Activated CD4-positive, CD25-positive, alpha-beta regulatory T cell (primary cell): Measurements from ENCODE around the gene HOXA6.

ENCODE experiments used
- DNase-seq, 4 experiments: peaks; one replicate each; lab custom pipeline; 2025; lab: John Stamatoyannopoulos, UW

Gene HOXA6

DNA sequence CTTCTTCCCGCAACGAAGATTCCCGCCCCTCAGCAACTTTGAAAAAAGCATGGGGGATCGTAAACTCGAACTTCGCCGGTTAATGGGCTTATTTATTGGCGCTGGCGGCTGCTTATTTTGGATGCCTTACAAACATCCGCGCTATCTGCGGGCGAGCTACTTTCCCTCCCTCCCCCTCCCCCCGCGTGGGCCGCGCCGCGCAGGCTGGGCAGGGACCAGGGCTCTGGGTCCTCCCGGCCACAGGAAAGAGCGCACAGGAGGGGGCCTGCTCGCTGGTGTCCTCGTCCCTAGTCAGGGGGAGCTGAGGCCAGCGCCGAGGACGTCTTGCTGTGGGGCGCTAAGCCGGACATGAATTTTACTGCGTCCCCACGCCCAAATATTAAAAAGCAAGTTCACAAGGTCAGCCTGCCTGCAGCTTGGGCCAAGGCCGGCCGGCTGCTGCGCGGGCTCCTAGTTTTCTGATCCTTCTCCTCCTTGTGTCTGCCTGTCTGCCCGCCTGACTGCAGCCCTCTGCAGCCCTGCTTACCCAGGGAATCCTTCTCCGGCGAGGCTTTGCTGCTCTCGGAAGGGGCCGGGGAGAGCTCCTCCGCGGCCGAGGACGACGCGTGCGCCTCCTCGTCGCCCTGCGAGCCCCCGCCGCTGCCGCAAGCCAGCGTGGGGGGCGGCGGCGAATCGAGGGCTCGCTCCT lies 25.4 kb upstream of the HOXA6 start:
- no peak for DNase-seq

DNA sequence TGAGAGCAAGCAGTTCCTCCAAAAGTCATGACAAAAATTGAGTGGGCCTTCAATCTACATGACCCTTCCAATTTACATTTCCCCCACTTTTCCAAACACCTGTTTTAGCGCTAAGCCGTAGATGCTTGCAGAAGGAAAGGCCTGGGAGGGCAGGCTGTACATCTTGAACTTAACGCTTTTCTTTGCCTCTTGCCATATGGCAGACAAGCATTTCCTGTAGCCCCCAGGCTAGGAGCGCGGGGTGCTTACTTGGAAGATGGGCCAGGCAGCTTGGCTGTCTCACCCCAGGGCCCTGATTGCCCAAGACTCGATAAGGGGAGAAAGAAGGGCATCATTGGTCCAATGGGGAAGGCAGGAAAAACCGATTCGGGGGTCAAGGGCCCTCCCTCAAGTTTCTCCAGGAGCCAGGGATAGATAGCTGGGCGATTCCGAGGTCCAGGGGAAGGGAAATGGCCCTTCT lies 24.8 kb upstream of the HOXA6 start:
- no peak for DNase-seq

DNA sequence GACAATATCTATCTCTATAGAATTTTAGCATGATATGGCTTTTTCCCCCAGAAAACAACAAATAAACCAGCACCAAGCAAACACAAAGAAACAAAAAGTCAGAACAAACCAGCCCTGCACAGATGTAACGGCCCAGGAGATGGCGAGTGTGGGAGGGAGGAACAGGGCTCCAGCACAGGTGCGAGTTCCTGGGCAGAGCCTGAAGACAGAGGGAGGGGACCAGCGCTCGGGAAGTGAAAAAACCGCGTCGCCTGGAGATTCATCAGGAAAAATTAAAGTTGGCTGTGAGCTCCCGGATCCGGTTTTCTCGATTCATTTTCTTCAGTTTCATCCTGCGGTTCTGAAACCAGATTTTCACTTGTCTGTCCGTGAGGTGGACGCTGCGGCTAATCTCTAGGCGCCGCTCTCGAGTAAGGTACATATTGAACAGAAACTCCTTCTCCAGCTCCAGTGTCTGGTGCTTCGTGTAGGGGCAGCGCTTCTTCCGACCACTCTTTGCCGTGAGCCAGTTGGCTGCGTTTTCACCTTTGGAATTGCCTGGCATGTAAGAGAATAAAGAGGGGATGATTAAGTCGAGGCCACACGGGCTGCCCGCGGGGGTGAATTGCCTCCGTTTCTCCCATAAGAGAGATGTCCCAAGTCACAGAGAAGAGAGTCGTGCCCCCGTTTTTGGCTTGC lies 24.2 kb upstream of the HOXA6 start:
- no peak for DNase-seq

DNA sequence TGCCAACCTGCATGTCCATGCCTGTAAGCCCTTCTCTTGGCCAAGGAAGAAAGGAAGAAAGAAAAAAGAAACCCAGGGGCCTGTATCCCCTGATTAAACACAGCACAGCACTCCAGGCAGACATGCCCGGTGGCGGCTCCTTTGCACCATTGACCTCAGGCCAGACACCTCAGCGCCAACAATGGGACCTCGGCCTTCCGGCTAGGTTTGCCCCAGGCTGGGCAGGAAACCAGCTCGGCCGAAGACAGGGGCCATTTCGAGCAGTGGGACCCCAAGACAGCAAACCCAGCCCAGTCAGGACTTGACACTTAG lies 23.7 kb upstream of the HOXA6 start:
- DNase-seq: no peak

DNA sequence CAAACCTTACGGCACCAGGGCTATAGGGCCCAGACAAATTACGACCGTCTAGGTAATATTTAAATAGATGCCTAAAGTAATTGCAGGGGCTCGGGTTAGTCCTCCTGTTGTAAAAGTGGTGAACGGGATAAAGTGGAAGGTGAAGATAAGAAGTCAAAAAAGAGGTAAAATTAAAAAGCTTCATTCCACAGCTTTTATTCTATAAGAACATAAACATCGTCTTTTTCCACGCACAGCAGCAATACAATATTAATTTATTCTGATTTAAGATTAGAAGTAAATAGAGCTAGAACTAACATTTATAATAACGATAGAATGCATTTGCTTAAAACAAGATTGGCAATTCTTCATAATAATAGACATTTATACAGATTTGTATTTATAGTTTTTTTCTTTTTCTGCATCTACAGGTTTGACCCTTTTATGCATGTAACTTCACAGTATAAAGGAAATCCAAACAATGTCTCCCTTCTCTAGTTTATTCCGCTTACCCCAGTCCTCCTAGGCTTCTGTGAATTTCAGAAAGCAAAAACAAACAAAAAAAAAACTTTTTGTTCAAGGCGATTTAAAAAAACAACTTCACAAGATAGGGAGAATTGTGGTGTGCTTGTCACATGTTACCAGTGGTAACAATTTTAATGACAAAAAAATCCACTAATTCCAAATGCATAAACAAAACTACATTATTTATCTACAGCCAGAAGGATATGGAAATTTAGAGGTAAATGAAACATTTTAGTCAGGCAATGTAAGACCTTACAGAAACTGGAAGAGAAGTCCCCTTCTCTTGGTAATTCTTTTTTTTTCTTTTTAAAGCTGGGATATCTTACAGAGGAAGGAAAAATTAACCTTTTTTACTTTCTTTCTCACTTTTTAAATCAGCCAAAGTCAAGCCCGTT lies 23.1 kb upstream of the HOXA6 start:
- DNase-seq: no peak

DNA sequence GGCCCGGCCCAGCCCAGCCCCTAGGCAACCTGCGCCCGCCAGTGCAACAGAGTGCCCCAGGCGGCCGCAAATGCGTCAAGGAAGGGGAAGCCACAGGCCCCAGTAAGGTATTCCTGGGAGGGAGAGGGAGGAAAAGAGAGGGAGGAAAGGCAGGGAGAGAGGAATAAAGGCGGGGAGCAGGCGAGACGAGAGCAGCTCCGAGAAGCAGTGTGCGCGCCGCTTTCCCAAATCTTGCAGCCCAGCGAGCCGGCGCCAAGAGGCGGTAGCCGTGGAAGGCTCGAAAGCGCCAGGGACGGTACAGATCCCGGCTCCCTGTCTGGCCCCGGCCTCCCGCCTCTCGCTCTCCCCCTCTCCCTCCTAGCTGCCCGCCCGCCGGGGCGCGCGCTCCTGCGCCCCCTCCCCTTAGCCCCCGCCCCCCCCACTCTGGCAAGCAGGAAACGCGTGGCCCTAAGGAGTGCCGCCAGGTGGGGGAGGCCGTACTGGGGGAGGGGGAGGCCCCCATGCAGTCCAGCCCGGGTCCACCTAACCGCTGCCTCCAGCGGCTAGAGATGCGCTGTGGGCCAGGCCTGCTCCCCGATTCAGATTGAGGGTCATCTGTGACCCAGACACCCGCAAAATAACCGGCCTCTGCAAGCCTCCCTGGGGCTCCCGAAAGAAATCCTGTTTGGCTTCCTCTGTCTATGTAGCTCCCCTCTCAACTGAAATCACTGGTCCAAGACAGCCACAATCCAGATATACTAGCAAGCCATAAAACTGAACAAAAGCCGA lies 22.3 kb upstream of the HOXA6 start:
- no peak for DNase-seq

DNA sequence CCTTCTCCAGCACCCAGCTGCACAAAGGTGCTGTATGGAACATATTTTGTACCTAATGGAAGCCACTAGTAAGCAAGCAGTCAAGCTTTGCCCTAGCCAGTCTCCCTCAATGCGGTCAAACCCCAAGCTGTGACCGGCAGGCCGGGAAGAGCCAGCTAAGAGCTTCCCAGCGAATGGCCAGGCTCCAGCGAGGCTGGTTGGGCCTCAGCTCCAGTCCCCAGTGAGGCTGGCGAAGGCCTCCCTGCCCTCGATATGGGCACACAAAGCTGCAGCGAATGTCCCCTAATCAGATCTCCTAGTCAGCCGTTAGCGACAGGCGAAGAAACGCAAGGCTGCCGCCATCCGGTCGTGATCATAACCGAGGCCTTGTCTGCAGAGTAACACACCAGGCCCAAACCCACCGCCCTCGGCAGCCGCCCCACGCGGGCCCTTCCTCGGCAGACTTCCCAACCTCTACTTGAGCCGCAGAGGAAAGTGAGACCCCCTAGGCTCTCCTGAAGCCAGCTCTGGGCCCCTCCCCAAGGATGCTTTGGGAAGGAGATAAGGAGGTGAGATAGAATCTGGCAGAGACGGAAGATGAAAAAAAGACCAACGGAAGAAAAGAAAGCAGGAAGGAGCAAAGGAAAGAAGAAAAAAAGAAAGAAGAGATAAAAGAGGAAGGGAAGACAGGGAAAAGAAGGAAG lies 20.8 kb upstream of the HOXA6 start:
- no peak for DNase-seq

DNA sequence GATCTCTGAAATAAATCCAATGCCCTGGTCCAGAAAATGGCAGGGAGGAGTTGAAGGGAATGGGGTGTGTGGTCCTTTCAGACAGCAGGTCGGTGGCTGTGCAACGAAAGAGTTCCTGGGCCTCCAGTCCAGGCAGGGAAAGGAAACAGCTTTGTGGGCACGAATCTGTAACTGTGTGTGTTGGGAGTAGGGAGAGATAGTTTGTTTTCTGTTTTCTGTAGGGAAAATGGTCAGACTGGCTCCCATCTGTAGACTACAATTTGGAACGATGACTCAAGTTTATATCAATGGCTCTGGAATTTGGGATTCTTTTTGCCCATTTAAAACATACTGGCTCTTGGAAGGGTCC lies 20.3 kb upstream of the HOXA6 start:
- no peak for DNase-seq

DNA sequence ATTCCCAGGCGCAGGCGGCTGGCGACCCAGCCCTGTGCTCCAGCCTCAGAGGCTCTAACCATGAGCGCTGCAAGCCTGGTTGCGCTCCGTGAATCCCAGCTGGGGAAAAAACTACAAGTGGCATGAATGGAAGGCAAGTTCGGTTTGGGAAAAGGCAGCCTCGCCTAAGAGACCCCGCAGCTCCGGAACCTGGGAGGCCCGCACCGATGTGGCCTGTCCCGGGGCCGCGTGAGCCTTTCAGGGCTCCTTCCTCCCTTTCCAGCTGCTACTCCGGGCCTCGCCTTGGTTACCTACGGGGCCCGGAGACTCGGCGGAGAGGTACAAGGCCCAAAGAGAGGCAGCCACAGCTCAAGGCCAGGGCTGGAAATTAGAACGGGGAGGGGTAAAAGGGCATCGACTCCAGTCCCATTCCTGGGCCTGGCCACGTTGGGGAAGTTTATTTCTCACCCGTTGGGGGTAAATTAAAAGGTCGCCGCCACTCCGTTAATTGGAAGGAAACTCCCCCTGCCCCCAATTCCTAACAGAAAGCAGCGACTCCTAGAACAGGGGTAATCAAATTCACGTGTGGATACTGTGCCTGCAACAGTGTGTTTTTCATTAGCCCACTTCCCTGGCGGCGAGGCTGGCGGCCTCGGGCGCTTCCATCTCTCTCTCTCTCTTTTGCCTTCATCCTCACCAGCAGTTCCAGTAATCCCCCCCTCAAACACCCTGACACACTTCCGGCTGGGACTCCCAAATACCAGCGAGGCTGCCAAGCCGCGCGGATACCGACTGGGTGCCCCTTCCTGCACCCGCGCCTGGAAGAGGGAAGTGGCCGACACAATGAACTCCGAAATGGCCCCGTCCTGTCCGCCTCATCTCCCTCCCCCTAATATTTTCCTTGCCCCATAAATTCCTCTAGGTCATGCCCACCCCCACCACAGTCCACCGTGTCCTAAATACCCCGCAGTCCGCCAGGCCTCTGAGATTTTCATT lies 19.2 kb upstream of the HOXA6 start:
- DNase-seq: no peak

DNA sequence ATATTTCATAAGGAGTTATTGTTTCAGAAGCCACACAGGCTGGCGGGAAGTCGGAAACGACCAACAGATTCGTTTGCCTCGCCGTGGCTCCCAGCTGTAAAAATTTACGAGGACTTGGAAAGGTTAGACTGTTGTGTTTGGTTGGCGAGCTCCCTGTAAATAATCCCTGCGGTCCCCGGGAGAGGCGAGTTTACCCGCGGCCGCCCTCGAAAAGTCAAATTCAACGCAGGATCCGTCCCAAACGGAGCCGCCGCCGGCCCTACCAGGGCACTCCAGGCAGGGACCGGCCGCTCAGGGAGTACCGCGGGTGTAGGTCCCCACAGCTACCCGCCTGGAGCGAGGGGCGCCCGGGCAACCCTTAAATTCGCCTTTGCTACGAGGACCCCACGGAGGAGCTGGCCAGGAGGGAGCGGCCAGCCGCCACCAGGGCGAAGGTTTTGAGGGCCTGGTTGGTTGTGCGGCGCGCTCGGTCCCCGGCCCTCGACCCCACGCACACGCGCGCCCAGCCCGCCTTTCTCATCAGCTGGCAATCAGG lies 18.5 kb upstream of the HOXA6 start:
- DNase-seq: no peak

DNA sequence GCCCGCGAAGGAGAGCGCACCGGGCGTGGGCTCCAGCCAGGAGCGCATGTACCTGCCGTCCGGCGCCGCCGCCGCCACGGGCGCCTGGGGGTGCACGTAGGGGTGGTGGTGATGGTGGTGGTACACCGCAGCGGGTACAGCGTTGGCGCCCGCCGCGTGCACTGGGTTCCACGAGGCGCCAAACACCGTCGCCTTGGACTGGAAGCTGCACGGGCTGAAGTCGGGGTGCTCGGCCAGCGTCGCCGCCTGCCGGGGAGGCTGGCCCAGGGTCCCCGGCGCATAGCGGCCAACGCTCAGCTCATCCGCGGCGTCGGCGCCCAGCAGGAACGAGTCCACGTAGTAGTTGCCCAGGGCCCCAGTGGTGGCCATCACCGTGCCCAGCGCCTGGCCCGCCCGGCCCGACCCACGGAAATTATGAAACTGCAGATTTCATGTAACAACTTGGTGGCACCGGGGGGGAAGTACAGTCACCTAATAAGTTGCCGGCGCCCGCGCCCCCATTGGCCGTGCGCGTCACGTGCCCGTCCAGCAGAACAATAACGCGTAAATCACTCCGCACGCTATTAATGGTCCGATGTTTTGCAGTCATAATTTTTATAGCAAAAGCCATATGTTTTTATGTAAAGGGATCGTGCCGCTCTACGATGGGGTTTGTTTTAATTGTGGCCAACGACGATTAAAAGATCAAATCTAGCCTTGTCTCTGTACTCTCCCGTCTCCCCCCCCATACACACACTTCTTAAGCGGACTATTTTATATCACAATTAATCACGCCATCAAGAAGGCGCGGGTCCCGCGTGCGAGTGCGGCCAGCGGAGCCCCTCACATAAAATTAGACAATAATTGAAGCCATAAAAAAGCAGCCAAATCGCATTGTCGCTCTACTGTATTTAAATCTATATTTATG lies 17.8 kb upstream of the HOXA6 start, which contains the start of gene HOXA9:
TSS of gene HOXA9 (minus strand) at position 449 of the 907 bp plus-strand sequence. CDS start at position 369, 80 bp downstream.
- no peak for DNase-seq

DNA sequence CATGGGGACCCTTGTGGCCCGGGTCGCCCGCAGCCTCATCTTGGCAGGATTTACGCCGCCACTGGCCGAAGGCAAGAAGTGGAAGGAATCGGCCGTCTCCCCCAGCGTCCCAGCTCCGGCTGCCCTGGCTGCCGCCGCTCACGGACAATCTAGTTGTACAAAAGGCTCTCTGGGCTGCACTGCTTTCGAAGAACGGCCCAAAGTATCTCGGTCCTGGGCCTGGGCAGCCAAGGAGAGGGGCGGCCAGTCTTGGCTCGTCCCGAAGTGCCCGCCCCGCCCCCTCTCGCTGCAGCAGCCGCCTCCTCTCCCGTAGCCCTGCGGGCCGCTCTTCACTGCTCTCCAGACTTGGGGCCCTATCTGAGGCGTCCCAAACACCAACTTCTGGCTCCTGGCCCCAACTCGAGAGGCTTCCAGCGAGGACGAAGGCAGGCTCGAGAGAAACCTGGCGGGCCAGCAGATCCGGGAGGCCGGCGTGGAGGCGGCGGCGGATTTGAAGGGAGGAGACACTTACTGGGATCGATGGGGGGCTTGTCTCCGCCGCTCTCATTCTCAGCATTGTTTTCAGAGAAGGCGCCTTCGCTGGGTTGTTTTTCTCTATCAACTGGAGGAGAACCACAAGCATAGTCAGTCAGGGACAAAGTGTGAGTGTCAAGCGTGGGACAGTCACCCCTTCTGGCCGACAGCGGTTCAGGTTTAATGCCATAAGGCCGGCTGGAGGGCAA lies 17.0 kb upstream of the HOXA6 start:
- no peak for DNase-seq

DNA sequence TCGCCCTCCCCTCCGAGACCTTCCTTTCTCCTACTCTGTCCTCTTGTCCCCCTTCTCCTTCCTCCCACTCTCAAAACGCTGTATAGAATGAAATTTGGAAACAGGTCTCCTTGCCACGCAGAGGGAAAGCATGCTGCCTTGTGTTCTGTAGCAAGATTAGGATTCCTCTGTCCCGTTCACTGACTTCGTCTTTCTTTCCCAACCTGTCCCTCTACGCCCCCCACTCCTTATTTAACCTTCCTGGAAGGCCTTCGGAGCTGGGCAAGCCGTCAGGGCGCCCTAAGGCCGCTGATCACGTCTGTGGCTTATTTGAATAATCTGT lies 16.4 kb upstream of the HOXA6 start:
- DNase-seq: no peak

DNA sequence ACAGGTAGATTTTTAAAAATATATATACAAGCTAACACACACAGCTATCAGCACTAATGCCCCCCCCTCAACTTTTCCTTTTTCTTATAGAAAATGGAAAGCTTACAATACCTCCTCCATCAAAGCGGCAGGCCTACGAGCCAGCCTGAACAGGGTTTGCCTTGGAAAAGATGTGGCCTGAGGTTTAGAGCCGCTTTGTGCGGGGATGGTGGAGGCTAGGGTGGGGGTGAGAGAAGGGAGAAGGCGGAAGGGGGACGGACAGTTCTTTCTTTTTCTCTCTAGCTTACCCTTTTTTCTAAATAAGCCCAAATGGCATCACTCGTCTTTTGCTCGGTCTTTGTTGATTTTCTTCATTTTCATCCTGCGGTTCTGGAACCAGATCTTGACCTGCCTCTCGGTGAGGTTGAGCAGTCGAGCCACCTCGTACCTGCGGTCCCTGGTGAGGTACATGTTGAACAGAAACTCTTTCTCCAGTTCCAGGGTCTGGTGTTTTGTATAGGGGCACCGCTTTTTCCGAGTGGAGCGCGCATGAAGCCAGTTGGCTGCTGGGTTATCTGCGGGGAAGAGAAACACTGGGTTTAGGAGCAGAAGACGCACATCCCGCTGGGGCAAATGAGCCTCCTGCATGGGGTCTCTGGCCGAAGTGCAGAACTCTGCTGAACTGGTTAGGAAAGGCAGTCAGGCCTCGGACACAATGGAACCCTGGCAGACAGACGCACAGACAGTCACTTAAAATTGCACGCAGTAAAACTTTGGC lies 15.9 kb upstream of the HOXA6 start:
- DNase-seq: no peak

DNA sequence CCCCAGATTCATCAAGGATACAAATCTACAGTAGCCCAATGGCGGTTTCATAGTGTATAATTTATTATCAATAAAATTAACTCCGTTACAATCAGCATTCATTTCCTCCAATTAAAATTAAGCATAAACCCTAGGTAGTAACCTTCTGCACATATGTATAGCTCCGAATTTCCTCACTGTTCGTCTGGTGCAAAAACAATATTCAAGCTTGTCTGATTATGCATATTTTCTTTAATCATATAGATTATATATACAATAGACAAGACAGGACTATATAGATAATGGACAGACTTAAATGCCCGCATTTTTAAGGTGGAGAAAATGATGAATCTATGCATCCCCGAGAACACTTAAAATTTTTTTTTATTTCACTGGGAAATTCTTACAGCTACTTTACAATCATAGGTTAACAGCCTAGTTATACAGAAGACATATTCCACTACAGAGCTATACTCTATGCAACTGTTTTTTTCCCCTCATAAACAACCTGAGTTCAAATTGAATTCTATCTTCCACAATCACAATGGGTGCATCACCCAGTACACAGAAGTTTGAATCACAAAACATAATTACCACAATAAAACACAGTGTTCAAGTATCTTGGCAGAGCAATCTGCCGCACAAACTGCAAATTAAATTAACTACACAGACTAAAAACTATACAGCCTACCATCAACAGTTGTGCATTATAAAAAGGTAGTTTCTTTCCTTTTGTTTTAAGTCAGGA lies 15.2 kb upstream of the HOXA6 start:
- DNase-seq: no peak

DNA sequence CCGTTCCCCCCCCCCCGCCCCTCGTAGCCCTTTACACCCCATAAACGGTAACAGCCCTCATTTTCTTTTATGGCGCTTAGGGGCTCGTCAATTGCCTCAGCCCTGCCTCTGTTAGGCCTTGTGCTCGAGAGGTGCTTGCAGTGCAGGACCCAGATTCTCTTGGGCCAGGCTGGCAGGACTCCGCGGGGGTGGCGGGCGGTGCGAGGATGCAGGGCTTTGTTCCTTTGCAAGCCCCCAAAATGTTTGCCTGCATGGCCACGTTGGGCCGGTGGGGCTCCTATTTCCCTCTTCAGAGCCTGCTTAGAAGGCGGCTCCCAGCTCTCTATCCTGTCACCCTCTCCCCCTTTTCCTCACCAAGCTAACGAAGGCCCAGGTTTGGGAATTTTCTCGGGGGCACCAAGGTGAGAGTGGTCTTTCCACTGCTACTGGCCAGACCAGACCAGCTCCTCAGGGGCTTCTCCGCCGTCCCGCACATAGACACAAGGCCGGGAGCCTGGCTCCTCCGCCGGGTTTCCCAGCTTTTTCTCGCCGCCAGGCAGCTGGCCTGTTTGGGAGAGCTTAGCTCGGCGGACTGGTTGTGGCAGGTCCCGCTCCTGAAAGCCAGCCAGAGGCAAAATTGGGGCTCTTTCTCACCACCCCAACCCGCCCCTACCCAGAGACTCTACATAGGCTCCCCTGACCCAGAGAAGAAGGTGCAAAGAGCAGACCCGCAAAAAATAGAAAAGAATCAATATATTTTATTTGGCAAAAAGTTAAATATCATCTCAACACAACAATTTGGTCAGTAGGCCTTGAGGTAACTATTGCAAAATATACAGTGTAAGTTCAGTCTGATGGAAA lies 14.4 kb upstream of the HOXA6 start:
- DNase-seq: no peak
